HG02763 (cell line): Measurements from ENCODE around the gene HEY2.
A peak's percentile ranks its signal among the peaks of the same experiment; 100 is the strongest.

Experiments used
- ATAC-seq: cut with Tn5 transposase; IDR thresholded peaks from one replicate; pipeline ENCODE4 v1.9.1; 2021; ENCODE audit warnings: mild to moderate bottlenecking, moderate library complexity; ENCODE audit not compliant: unreplicated experiment

Gene HEY2

GRCh38 chr6:125742464-125743120, 6.8 kb upstream of the HEY2 start:
- ATAC-seq = no peak

GRCh38 chr6:125743604-125744003, 5.8 kb upstream of the HEY2 start:
- ATAC-seq = no peak

GRCh38 chr6:125745281-125746018, 4.0 kb upstream of the HEY2 start:
- ATAC-seq = no peak

- ATAC-seq = no peak
Measured at GRCh38 chr6:125746019-125746414, 3.4 kb upstream of the HEY2 start.

- ATAC-seq = peak; percentile 54
Measured at GRCh38 chr6:125746731-125747588, 2.5 kb upstream of the HEY2 start.

GRCh38 chr6:125747589-125748405, 1.6 kb upstream of the HEY2 start:
- ATAC-seq = no peak

GRCh38 chr6:125748406-125749172, 843 bp upstream of the HEY2 start:
- ATAC-seq = no peak

- ATAC-seq = no peak
Measured at GRCh38 chr6:125749865-125750691, 646 bp downstream of the HEY2 start.

- no peak for ATAC-seq
Measured at GRCh38 chr6:125750692-125751333, 1.4 kb downstream of the HEY2 start.

- no peak for ATAC-seq
Measured at GRCh38 chr6:125751334-125751916, 2.0 kb downstream of the HEY2 start.

- no peak for ATAC-seq
Measured at GRCh38 chr6:125752773-125753172, 3.3 kb downstream of the HEY2 start.

- ATAC-seq = no peak
Measured at GRCh38 chr6:125753218-125753936, 3.9 kb downstream of the HEY2 start.

- ATAC-seq = no peak
Measured at GRCh38 chr6:125753937-125754259, 4.5 kb downstream of the HEY2 start.

GRCh38 chr6:125754566-125754965, 5.1 kb downstream of the HEY2 start:
- ATAC-seq = no peak

- no peak for ATAC-seq
Measured at GRCh38 chr6:125759184-125759902, 9.9 kb downstream of the HEY2 start.

GRCh38 chr6:125759959-125760457, 10.6 kb downstream of the HEY2 start:
- no peak for ATAC-seq

- ATAC-seq = no peak
Measured at GRCh38 chr6:125764121-125764671, 14.8 kb downstream of the HEY2 start.
